SU-DHL-6 (cell line): ENCODE data around the gene GP1BB.
"Not testable (repeated sequence)": the region's sequence is repeated elsewhere in the genome, so short reads cannot be mapped to it uniquely, and the experiment has no call there.

Experiments
- H2AFZ ChIP-seq: fragments of 200-600 bp; sonication (generic); 2 replicates; pipeline ENCODE4 v1.6.1; 2014; ENCODE audit warnings: low read depth, mild to moderate bottlenecking, moderate library complexity, mixed read lengths, antibody characterized with exemption, low read length; ENCODE audit not compliant: severe bottlenecking
- H3F3A ChIP-seq: fragments of 200-600 bp; shearing (Covaris generic); 2 replicates; pipeline ENCODE4 v1.6.0; 2016; ENCODE audit warnings: antibody characterized with exemption, mild to moderate bottlenecking; ENCODE audit not compliant: insufficient read depth
- H3K27ac ChIP-seq: fragments of 200-600 bp; sonication (generic); 2 replicates; pipeline ENCODE4 v1.5.1; 2016; ENCODE audit warnings: low read depth, mild to moderate bottlenecking, low read length, moderate library complexity, mixed read lengths
- H3K27me3 ChIP-seq: fragments of 200-600 bp; sonication (generic), shearing (Covaris generic); 2 replicates; pipeline ENCODE4 v1.6.0; 2014; ENCODE audit warnings: mild to moderate bottlenecking, low read length
- H3K36me3 ChIP-seq: fragments of 200-600 bp; sonication (generic); 2 replicates; pipeline ENCODE4 v1.6.1; 2014; ENCODE audit warnings: mild to moderate bottlenecking, low read length, mixed read lengths
- H3K4me2 ChIP-seq: fragments of 300-600, 200-600 bp; shearing (Covaris generic), sonication (generic); 2 replicates; pipeline ENCODE4 v1.6.0; 2014; ENCODE audit warnings: low read length, low read depth, mild to moderate bottlenecking; ENCODE audit not compliant: poor library complexity, severe bottlenecking
- H3K4me3 ChIP-seq: fragments of 200-600 bp; sonication (generic); 2 replicates; pipeline ENCODE4 v1.5.1; 2014; ENCODE audit warnings: antibody characterized with exemption, low read length, mild to moderate bottlenecking, mixed read lengths; ENCODE audit not compliant: insufficient read depth, poor library complexity, severe bottlenecking
- H3K79me2 ChIP-seq: fragments of 200-600 bp; sonication (generic); 2 replicates; pipeline ENCODE4 v1.6.1; 2014; ENCODE audit warnings: mild to moderate bottlenecking, low read length, moderate library complexity; ENCODE audit not compliant: insufficient read depth
- H3K9ac ChIP-seq: fragments of 200-600 bp; sonication (generic); 2 replicates; pipeline ENCODE4 v1.7.0; 2014; ENCODE audit warnings: mild to moderate bottlenecking, low read length
- H3K9me2 ChIP-seq: fragments of 200-600 bp; sonication (generic); replicated peaks from 2 replicates; pipeline ENCODE4 v1.6.1; 2014; ENCODE audit warnings: low read length; ENCODE audit not compliant: insufficient read depth
- H3K9me3 ChIP-seq: fragments of 200-600 bp; sonication (generic); 2 replicates; pipeline ENCODE4 v1.6.1; 2014; ENCODE audit warnings: low read length, mixed read lengths; ENCODE audit not compliant: insufficient read depth
- H4K20me1 ChIP-seq: fragments of 200-600 bp; sonication (generic); 2 replicates; pipeline ENCODE4 v1.6.1; 2014; ENCODE audit warnings: low read depth, mild to moderate bottlenecking, antibody characterized with exemption, low read length, moderate library complexity, mixed read lengths
- EZH2phosphoT487 ChIP-seq: fragments of 200-600 bp; sonication (generic), shearing (Covaris generic); conservative IDR thresholded peaks from 2 replicates; pipeline ENCODE4 v1.6.1; 2018; ENCODE audit warnings: mild to moderate bottlenecking, antibody characterized with exemption, low read length, moderate library complexity, mixed read lengths
- TF ChIP-seq, protein P1 (sequence below): fragments of 200-600 bp; sonication (generic); IDR thresholded peaks from one replicate; pipeline ENCODE4 v1.5.1; 2017; ENCODE audit warnings: antibody characterized with exemption, mild to moderate bottlenecking, low read length, moderate library complexity; ENCODE audit not compliant: insufficient read depth, poor library complexity, severe bottlenecking

The GP1BB gene

DNA sequence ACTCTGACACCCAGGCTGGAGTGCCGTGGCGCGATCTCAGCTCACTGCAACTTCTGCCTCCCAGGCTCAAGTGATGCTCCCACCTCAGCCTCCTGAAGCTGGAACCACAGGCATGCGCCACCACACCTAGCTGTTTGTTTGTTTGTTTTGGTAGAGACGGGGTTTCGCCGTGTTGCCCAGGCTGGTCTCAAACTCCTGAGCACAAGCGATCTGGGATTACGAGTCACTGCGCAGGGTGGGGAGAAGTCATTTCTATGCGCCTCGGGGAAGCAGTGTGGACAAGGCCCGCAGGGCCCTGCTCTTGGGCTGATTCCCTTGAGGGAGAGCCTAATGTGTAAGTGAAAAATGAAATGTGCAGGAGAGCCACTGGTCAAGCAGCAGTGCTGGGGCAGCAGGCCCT is 28.6 kb upstream of the GP1BB start:
- Histone ChIP-seq H3K4me3 (no peak overlapping the region), H3K27ac (no peak overlapping the region), H3K36me3 (no peaks in the 10 kb centered on the region), H3K79me2 (no peaks in the 10 kb centered on the region), H3K9ac (no peak overlapping the region), H3K9me2 (no peaks in the 10 kb centered on the region), H3K4me2 (no peak overlapping the region), H2AFZ (no peak overlapping the region), H3K9me3 (no peaks in the 10 kb centered on the region), H3F3A (no peaks in the 10 kb centered on the region), H3K27me3 (no peaks in the 10 kb centered on the region), H4K20me1 (no peaks in the 10 kb centered on the region)
- TF ChIP-seq, protein P1, sequence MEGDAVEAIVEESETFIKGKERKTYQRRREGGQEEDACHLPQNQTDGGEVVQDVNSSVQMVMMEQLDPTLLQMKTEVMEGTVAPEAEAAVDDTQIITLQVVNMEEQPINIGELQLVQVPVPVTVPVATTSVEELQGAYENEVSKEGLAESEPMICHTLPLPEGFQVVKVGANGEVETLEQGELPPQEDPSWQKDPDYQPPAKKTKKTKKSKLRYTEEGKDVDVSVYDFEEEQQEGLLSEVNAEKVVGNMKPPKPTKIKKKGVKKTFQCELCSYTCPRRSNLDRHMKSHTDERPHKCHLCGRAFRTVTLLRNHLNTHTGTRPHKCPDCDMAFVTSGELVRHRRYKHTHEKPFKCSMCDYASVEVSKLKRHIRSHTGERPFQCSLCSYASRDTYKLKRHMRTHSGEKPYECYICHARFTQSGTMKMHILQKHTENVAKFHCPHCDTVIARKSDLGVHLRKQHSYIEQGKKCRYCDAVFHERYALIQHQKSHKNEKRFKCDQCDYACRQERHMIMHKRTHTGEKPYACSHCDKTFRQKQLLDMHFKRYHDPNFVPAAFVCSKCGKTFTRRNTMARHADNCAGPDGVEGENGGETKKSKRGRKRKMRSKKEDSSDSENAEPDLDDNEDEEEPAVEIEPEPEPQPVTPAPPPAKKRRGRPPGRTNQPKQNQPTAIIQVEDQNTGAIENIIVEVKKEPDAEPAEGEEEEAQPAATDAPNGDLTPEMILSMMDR = no peak
- no peak for TF ChIP-seq EZH2phosphoT487

DNA sequence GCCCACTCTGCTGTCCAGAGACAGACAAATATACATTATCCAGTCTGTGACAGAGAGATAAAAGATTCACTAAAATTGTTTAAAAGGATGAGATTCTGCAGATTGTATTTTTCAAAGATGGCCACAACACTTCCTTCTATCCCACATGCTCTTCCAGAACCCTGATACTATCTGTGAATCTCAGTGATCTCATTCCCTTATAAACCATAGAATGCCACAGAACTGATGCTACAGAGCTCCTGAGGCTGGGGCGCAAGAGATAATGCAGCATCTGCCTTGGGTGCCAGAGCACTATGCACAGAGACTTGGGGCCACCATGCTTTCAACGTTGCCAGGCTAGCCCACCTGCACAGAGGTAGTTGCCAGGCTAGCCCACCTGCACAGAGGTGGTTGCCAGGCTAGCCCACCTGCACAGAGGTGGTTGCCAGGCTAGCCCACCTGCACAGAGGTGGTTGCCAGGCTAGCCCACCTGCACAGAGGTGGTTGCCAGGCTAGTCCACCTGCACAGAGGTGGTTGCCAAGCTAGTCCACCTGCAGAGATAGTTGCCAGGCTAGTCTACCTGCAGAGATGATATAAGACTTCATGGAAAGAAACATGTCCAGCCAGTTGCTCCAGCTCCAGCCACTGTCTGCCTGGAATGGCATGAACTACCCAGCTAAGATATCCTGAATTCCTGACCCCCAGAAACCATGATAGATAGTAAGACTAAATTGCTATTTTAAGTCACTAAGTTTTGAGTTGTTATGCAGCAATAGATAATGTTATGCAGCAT is 26.6 kb upstream of the GP1BB start:
- Histone ChIP-seq H3K9ac (no peak overlapping the region), H3K9me2 (no peaks in the 10 kb centered on the region), H3K4me2 (no peak overlapping the region), H3F3A (no peaks in the 10 kb centered on the region), H2AFZ (no peak overlapping the region), H3K4me3 (no peak overlapping the region), H3K79me2 (no peaks in the 10 kb centered on the region), H4K20me1 (no peaks in the 10 kb centered on the region), H3K36me3 (no peaks in the 10 kb centered on the region), H3K9me3 (no peaks in the 10 kb centered on the region), H3K27me3 (no peaks in the 10 kb centered on the region), H3K27ac (no peak overlapping the region)
- TF ChIP-seq EZH2phosphoT487 = no peak
- TF ChIP-seq, protein P1 = no peak

DNA sequence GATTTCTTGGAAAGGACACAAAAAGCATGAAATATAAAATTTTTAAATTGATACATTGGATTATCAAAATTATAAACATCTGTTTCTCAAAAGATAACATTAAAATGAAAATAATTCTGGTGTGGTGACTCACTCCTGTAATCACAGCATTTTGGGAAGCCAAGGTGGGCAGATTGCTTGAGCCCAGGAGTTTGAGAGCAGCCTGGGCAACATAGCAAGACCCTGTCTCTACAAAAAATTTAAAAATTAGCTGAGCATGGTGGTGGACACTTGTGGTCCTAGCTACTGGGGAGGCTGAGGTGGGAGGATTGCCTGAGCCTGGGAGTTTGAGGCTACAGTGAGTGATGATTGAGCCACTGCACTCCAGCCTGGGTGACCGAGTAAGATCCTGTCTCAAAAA is 25.5 kb upstream of the GP1BB start:
- H3F3A ChIP-seq, H3K36me3 ChIP-seq, H3K9ac ChIP-seq, H3K79me2 ChIP-seq, H3K9me3 ChIP-seq, H4K20me1 ChIP-seq, H2AFZ ChIP-seq, H3K27me3 ChIP-seq, H3K4me2 ChIP-seq, H3K9me2 ChIP-seq, H3K27ac ChIP-seq, H3K4me3 ChIP-seq: not testable (repeated sequence)

DNA sequence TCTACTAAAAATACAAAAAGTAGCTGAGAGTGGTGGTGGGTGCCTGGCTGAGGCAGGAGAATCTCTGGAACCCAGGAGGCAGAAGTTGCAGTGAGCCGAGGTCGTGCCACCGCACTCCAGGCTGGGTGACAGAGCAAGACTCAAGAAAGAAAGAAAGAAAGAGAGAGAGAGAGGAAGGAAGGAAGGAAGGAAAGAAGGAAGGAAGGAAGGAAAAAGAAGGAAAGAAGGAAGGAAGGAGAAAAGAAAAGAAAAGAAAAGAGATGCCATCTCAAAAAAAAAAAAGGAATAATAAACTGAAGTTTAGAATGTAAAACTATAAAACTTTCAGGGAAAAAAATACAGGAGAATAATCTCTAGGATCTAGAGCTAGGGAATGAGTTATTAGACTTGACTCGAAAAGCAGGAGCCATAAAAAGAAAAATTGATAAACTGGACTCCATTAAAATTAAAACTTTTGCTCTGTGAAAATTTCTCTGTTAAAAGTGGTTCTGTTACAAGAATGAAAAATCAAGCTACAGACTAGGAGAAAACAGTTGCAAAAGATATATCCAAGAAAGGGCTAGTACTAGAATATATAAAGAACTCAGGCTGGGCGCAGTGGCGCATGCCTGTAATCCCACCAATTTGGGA is 22.4 kb upstream of the GP1BB start:
- H3K9ac ChIP-seq = no peak overlapping the region
- no peak overlapping the region for H3K27ac ChIP-seq
- no peak overlapping the region for H2AFZ ChIP-seq
- H3F3A ChIP-seq = no peaks in the 10 kb centered on the region
- no peaks in the 10 kb centered on the region for H3K36me3 ChIP-seq
- no peak for TF ChIP-seq EZH2phosphoT487
- TF ChIP-seq, protein P1 = no peak
- no peaks in the 10 kb centered on the region for H3K79me2 ChIP-seq
- no peaks in the 10 kb centered on the region for H3K27me3 ChIP-seq
- no peaks in the 10 kb centered on the region for H3K9me3 ChIP-seq
- no peaks in the 10 kb centered on the region for H4K20me1 ChIP-seq
- no peaks in the 10 kb centered on the region for H3K9me2 ChIP-seq
- no peak overlapping the region for H3K4me2 ChIP-seq
- no peak overlapping the region for H3K4me3 ChIP-seq
